Measurements from ENCODE around the gene RAB4A. TPM values are rescaled to one million over a fixed set of nuclear protein-coding genes. Genes with fewer than 3 reads are reported as not detected.

Gene RAB4A
- total and polyA plus RNA-seq, 2 of the 8 experiments (the other 6 are each of a cell fraction or from before 2014, with no cell fraction given) = 13.3 to 68.8 TPM

DNA sequence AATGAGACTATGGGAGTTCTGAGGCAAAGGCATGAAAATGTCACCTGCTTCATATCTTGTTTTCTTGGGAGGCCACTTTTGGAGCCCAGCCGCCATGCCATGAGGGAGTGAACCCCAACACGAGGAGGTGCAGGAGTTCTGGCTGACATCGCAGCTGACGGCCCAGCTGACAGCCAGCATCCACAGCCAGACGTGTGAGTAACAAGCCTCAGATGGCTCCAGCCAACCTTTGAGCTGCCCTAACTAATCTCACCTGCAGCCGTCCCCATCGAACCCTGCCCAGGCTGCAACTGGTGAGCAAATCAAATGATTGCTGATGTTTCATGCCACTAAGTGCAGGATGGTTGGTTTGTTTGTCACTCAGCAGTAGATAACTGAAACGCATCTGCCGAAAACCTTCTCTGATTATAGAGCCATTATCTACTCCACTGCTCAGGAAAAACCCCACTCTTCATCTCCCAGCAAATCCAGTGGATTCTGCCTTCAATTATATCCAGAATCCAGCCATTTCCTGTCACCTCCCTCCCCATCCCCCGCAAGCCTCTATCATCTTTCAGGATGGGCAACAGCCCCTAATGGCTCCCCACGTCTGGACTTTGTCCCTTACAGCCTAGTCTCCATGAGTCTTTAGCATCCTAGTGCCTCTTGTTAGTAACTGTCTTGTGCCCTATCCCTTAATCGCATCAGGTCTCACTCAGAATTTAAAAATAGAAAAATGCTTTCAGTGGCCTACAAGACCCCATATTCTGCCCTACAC, 18.5 kb upstream of the RAB4A start:
- ChIA-PET POLR2A (ENCODE audit: partially characterized antibody) (interaction anchor here (1.0 kb wide), 1 partner anchor 16 kb away, joined by 3 read pairs; no protein-coding TSS in a partner anchor), CTCF (ENCODE audit: partially characterized antibody) (interaction anchor here (0.6 to 1.3 kb wide), 4 partner anchors 227 to 588 kb away, joined by 3 to 6 read pairs (median 3); no protein-coding TSS in a partner anchor)
- Histone ChIP-seq H2AK5ac (ENCODE audit: low read depth, low read length) (0 out of 2 replicates have a peak overlapping the region, but pooled peaks have one; percentile 7), H2BK5ac (ENCODE audit: low read depth, low read length) (peak overlapping the region; percentile 57; the same call in 1 of the 2 replicates), H3K4me2 (ENCODE audit: insufficient read depth in 1 of 2, low read depth in 2 of 2, low read length in 2 of 2) (0 out of 4 replicates have a peak overlapping the region, but pooled peaks of 1 of the 2 experiments have one; percentile 29), H3K23me2 (ENCODE audit: low read depth, low read length) (no peaks in the 10 kb centered on the region), H3K9ac (replicated peaks in 1 of 4; ENCODE audit: extremely low read depth in 1 of 4, low read depth in 3 of 4, low read length in 3 of 4) (no peak overlapping the region), H2BK20ac (ENCODE audit: low read length) (peak overlapping the region; percentile 51), H3K9me3 (ENCODE audit: insufficient read depth in 2 of 2, low read depth in 1 of 2, low read length in 1 of 2) (no peaks in the 10 kb centered on the region), H3K79me2 (ENCODE audit: control insufficient read depth in 1 of 2, insufficient read depth in 2 of 2, low read length in 2 of 2) (no peaks in the 10 kb centered on the region), H3K14ac (ENCODE audit: insufficient read length) (no peak overlapping the region), H2BK15ac (ENCODE audit: low read length) (peak overlapping the region; percentile 36; the same call in 1 of the 2 replicates), H4K20me1 (replicated peaks in 1 of 2; ENCODE audit: control insufficient read depth in 1 of 2, insufficient read depth in 2 of 2, low read length in 2 of 2) (no peaks in the 10 kb centered on the region), H2AFZ (ENCODE audit: low read length) (0 out of 2 replicates have a peak overlapping the region, but pooled peaks have one; percentile 4), H3K4me1 (replicated peaks in 1 of 4; ENCODE audit: control insufficient read depth in 3 of 4, insufficient read depth in 4 of 4, low read length in 3 of 4) (peaks cover 3 to 10% (median 7%) of the 10 kb centered on the region in 4 experiments; a peak in 4 of 7 replicates), H3K23ac (ENCODE audit: insufficient read length) (no peak overlapping the region), H4K8ac (ENCODE audit: extremely low read depth, insufficient read depth, low read length) (no peak overlapping the region), H3K79me1 (ENCODE audit: low read depth, low read length) (no peaks in the 10 kb centered on the region), H3K27me3 (replicated peaks in 1 of 4; ENCODE audit: control insufficient read depth in 3 of 4, extremely low read depth in 1 of 4, insufficient read depth in 3 of 4, low read length in 3 of 4) (no peaks in the 10 kb centered on the region; a peak in 1 of 7 replicates), H3K18ac (ENCODE audit: extremely low read depth, low read length) (peak overlapping the region; percentile 40; the same call in 1 of the 2 replicates), H4K91ac (replicated peaks; ENCODE audit: insufficient read length, low read length) (peak overlapping the region; percentile 50), H3K27ac (ENCODE audit: low read depth, low read length) (no peak overlapping the region), H3K56ac (replicated peaks; ENCODE audit: insufficient read length, low read depth, low read length) (no peak overlapping the region), H3K4ac (replicated peaks; ENCODE audit: insufficient read length, low read depth, low read length) (no peak overlapping the region), H3K4me3 (ENCODE audit: extremely low read depth in 1 of 4, insufficient read depth in 2 of 4, low read depth in 3 of 4, low read length in 4 of 4) (no peak overlapping the region), H2BK120ac (replicated peaks; ENCODE audit: low read depth, low read length) (no peak overlapping the region), H3K36me3 (ENCODE audit: control insufficient read depth in 2 of 4, insufficient read depth in 4 of 4, low read length in 3 of 4) (no peaks in the 10 kb centered on the region), H4K5ac (ENCODE audit: insufficient read length, low read depth, low read length) (no peak overlapping the region), H2BK12ac (ENCODE audit: low read depth, low read length) (peak overlapping the region; percentile 51; the same call in 1 of the 2 replicates)
- TF ChIP-seq JUN (IDR thresholded peaks at IDR 0.05; ENCODE audit: low read depth, low read length) = no peak
- no peak for TF ChIP-seq ASH2L (IDR thresholded peaks at IDR 0.05; ENCODE audit: low read length)
- FAIRE-seq (no peak), DNase-seq (ENCODE audit: low read depth in 1 of 2, low spot score in 2 of 2) (no peak)
- WGBS, 2 experiments (ENCODE audit: extremely low coverage in 1 of 2, insufficient coverage in 1 of 2, insufficient read length in 1 of 2, insufficient replicate concordance in 2 of 2, low coverage in 1 of 2, low lambda C conversion rate in 2 of 2, missing lambda C conversion rate in 1 of 2) = 84% methylated on average over 11 of the region's 12 CpGs; no CpG with 5 or more reads in 1 of the 2 experiments
